ENCODE results near the gene MMP10.
A peak's percentile ranks its signal among the peaks of the same experiment; 100 is the strongest.

MMP10 gene

GRCh38 chr11:102809971-102810370 lies 29.5 kb upstream of the MMP10 start:
- no peak overlapping the region for H3K9ac ChIP-seq (ENCODE audit: low read depth, low read length, poor library complexity, severe bottlenecking)
- H3K36me3 ChIP-seq (ENCODE audit: insufficient read depth, low read length) = no peaks in the 10 kb centered on the region
- H3K4me1 ChIP-seq (ENCODE audit: insufficient read depth, low read length, poor library complexity, severe bottlenecking) = no peaks in the 10 kb centered on the region
- H3K79me2 ChIP-seq (ENCODE audit: insufficient read depth, low read length) = no peaks in the 10 kb centered on the region
- H2AFZ ChIP-seq (ENCODE audit: low read length) = no peak overlapping the region
- H3K9me3 ChIP-seq (ENCODE audit: insufficient read depth, low read depth, low read length) = no peaks in the 10 kb centered on the region
- TF ChIP-seq CTCF (conservative IDR thresholded peaks at IDR 0.05; ENCODE audit: low read length) = no peak
- no peak for TF ChIP-seq EZH2phosphoT487 (IDR thresholded peaks at IDR 0.05; ENCODE audit: borderline replicate concordance)
- H3K4me2 ChIP-seq (ENCODE audit: low read depth, low read length, poor library complexity, severe bottlenecking) = no peak overlapping the region
- no peaks in the 10 kb centered on the region for H3K9me2 ChIP-seq (replicated peaks; ENCODE audit: low read depth, low read length)
- no peaks in the 10 kb centered on the region for H4K20me1 ChIP-seq (ENCODE audit: insufficient read depth, low read length, poor library complexity, severe bottlenecking)
- no peak overlapping the region for H3K4me3 ChIP-seq (ENCODE audit: low read length, poor library complexity, severe bottlenecking)
- H3F3A ChIP-seq (ENCODE audit: low read depth) = no peaks in the 10 kb centered on the region
- no peaks in the 10 kb centered on the region for H3K27me3 ChIP-seq (ENCODE audit: insufficient read depth, low read length, poor library complexity, severe bottlenecking)

DNA sequence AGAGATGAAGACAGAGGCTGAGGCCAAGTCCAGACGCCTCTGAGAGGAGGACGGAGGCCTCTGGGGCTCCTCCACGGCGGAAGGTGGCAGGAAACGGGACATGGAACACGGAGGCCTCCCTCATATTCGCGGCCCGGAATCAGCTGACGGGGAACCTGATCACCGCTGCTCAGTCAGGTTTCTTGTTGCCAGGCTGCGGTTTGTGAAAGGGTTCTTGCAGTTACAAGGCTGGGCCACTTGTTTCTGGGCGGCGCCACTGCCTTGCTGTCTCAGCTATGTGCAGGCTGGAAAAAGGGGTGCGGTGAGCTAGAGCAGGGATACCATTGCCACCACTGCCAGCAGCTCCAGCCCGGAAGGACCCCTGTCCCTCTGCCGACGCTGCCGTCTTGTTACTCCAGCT lies 27.5 kb upstream of the MMP10 start:
- no peaks in the 10 kb centered on the region for H3K9me2 ChIP-seq (replicated peaks; ENCODE audit: low read depth, low read length)
- no peak overlapping the region for H3K4me3 ChIP-seq (ENCODE audit: low read length, poor library complexity, severe bottlenecking)
- H3K9ac ChIP-seq (ENCODE audit: low read depth, low read length, poor library complexity, severe bottlenecking) = no peak overlapping the region
- H3K4me1 ChIP-seq (ENCODE audit: insufficient read depth, low read length, poor library complexity, severe bottlenecking) = no peaks in the 10 kb centered on the region
- H3K36me3 ChIP-seq (ENCODE audit: insufficient read depth, low read length) = no peaks in the 10 kb centered on the region
- H3K9me3 ChIP-seq (ENCODE audit: insufficient read depth, low read depth, low read length) = no peaks in the 10 kb centered on the region
- H2AFZ ChIP-seq (ENCODE audit: low read length) = no peak overlapping the region
- H3K79me2 ChIP-seq (ENCODE audit: insufficient read depth, low read length) = no peaks in the 10 kb centered on the region
- H3F3A ChIP-seq (ENCODE audit: low read depth) = no peaks in the 10 kb centered on the region
- TF ChIP-seq CTCF (conservative IDR thresholded peaks at IDR 0.05; ENCODE audit: low read length) (peak; percentile 40; the same call in 1 of the 2 replicates), EZH2phosphoT487 (IDR thresholded peaks at IDR 0.05; ENCODE audit: borderline replicate concordance) (no peak)
- no peaks in the 10 kb centered on the region for H4K20me1 ChIP-seq (ENCODE audit: insufficient read depth, low read length, poor library complexity, severe bottlenecking)
- H3K27me3 ChIP-seq (ENCODE audit: insufficient read depth, low read length, poor library complexity, severe bottlenecking) = no peaks in the 10 kb centered on the region
- H3K4me2 ChIP-seq (ENCODE audit: low read depth, low read length, poor library complexity, severe bottlenecking) = no peak overlapping the region

GRCh38 chr11:102806296-102806695 lies 25.9 kb upstream of the MMP10 start:
- Histone ChIP-seq H3K79me2 (ENCODE audit: insufficient read depth, low read length) (no peaks in the 10 kb centered on the region), H3F3A (ENCODE audit: low read depth) (no peaks in the 10 kb centered on the region), H3K4me1 (ENCODE audit: insufficient read depth, low read length, poor library complexity, severe bottlenecking) (no peaks in the 10 kb centered on the region), H2AFZ (ENCODE audit: low read length) (no peak overlapping the region), H3K4me3 (ENCODE audit: low read length, poor library complexity, severe bottlenecking) (no peak overlapping the region), H3K9me2 (replicated peaks; ENCODE audit: low read depth, low read length) (no peaks in the 10 kb centered on the region), H3K9ac (ENCODE audit: low read depth, low read length, poor library complexity, severe bottlenecking) (no peak overlapping the region), H4K20me1 (ENCODE audit: insufficient read depth, low read length, poor library complexity, severe bottlenecking) (no peaks in the 10 kb centered on the region), H3K36me3 (ENCODE audit: insufficient read depth, low read length) (no peaks in the 10 kb centered on the region), H3K9me3 (ENCODE audit: insufficient read depth, low read depth, low read length) (no peaks in the 10 kb centered on the region), H3K27me3 (ENCODE audit: insufficient read depth, low read length, poor library complexity, severe bottlenecking) (no peaks in the 10 kb centered on the region), H3K4me2 (ENCODE audit: low read depth, low read length, poor library complexity, severe bottlenecking) (no peak overlapping the region)
- TF ChIP-seq EZH2phosphoT487 (IDR thresholded peaks at IDR 0.05; ENCODE audit: borderline replicate concordance) (no peak), CTCF (conservative IDR thresholded peaks at IDR 0.05; ENCODE audit: low read length) (no peak)

Data from Loucy (cell line).